Measurements from ENCODE around the gene RBM34.
"Not testable (repeated sequence)": the region's sequence is repeated elsewhere in the genome, so short reads cannot be mapped to it uniquely, and the experiment has no call there.

RBM34 gene

GRCh38 chr1:235091319-235092044, 69.6 kb downstream of the RBM34 start:
- not testable (repeated sequence) for DNase-seq

DNA sequence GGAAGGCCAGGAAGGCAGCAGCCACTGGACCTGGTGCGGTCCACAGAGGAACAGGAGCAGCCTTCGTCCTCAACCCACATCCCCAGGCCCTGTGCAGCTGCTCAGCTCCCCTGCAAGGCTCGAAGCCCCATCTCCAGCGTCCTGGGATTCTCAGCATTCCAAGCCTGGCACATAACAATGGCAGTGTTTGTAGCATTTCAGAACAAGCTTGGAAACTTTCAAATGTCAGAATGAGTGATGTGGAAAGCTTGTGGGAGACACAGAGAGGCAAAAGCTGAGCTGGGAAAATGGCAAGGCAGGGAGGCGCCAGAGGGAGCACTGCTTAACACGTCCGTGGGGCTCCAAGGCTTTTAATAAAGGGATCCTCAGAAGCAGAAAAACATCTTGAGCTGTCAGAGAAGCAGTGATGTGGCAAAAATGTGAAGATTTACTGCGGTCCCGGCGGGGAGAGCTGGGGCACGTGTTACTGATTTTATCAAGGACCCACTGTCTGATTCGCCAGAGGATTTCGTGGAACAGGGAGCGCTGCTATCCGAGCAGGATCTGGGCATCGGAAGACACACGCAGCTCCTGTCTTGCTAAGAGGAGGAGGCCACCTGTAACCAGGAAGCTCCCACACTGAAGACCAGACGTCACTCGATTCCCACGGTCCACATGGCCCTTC, 70.5 kb downstream of the RBM34 start:
- no peak for DNase-seq

GRCh38 chr1:235088907-235089306, 72.1 kb downstream of the RBM34 start:
- DNase-seq = no peak

GRCh38 chr1:235088430-235088829, 72.6 kb downstream of the RBM34 start:
- no peak for DNase-seq

GRCh38 chr1:235087906-235088305, 73.1 kb downstream of the RBM34 start:
- no peak for DNase-seq

DNA sequence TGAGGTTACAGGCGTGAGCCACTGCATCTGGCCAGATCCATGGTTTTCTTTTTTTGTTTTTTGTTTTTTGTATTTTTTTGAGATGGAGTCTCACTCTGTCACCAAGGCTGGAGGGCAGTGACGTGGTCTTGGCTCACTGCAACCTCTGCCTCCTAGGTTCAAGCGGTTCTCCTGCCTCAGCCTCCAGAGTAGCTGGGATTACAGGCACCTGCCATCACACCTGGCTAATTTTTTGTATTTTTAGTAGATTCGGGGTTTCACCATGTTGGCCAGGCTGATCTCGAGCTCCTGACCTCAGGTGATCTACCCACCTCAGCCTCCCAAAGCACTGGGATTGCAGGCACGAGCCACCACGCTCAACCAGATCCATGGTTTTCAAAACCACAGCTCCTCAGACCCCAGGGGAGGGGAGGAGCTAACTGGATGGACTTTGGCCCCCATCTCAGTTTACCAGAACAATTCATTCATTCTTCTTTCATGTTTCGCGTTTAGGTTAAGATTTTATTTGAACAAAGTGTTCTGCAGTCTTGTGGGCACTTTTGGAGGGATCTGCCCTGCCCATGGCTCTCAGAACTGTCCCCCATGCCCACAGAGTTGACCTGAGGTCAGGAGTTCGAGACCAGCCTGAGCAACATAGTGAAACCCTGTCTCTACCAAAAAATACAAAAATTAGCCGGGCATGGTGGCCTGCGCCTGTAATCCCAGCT, 75.5 kb downstream of the RBM34 start:
- DNase-seq = not testable (repeated sequence)

Measured in CD4-positive, alpha-beta T cell treated with Interleukin-12 subunit alpha and Interleukin-12 subunit beta, for 1 hour (primary cell).